Activated CD8-positive, alpha-beta memory T cell treated with anti-CD3 and anti-CD28 coated beads for 48 hours (primary cell): Measurements from ENCODE around the gene GNAZ.

Experiments
- DNase-seq, 3 experiments: peaks; one replicate each; pipeline ENCODE4 v3.0.0-alpha.2; 2020; ENCODE audit warnings: low read depth in 2 of 3, low spot score in 2 of 3

GNAZ gene

DNA sequence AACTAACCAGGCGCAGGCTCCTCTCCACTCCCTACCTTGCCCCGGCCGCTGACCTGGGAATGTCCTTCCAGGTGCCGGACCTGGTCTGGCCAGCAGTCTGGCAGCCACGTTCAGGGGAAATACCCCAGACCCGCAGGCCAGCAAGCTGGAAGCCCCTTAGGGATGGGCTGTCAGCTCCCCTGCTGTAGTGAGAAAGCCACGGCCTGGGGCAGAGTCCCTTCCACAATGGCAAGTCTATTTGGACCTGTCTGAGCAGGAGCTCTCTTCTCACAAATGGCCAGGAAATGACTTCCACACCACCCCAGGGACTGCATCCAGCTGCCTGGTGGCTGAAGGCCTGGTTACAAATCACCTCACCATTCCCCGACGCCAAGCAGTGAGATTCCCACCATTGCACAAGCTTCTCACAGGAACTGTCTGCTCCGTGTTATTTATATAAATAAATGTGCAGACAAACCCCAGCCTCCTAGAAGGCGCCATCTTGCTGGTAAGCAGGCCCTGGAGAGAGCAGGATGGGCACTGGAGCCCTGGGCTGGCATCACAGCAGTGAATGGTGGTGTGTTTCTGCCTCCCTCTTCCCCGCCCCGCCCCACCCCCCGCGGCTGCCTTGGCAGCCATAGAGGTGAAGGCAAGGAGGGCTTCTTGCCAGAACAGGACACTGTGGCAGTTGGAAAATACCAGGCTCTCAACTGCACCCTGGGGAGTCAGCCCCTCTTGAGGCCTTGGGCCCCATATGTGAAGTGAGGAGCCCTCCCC lies 47.8 kb downstream of the GNAZ start:
- no peak for DNase-seq

DNA sequence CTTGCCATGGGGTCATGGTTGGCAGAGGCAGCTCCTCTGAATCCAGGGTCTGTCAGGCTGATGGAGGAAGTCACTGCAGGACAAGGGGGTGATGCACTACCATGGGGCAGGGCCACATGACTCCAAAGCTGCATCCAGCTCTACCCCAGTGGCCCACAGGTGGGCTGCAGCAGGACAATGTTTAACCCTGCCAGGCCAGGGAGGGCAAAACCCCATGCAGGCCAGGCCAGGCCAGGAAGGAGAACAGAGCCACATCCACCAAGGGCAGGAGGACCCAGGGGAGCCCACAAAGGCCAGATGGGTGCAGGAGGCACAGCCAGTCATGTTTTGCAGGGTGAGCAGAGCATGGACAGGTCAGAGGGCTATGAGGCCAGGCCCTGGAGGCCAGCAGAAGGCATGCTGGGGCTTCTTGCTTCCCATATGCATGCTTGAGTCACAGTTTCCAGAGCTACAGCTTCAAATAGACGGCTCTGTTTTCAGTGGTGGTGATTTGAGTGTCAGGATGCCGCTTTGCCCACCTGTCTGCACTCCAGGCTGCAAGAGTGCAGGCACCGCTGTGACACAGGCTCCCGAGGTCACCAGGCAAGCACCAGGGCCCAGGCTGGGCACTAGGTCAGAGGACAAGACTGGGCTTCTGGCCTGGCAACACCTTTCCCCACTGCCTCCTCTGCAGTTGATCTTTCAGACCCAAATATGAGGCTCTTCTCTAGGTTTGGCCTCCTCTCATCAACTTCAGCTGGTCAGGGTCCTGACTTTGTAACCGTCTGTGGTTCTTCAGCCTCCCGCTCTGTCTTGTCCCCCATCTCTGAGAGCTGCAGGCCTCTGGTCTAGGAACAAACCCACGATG lies 48.6 kb downstream of the GNAZ start:
- DNase-seq, result no peak

DNA sequence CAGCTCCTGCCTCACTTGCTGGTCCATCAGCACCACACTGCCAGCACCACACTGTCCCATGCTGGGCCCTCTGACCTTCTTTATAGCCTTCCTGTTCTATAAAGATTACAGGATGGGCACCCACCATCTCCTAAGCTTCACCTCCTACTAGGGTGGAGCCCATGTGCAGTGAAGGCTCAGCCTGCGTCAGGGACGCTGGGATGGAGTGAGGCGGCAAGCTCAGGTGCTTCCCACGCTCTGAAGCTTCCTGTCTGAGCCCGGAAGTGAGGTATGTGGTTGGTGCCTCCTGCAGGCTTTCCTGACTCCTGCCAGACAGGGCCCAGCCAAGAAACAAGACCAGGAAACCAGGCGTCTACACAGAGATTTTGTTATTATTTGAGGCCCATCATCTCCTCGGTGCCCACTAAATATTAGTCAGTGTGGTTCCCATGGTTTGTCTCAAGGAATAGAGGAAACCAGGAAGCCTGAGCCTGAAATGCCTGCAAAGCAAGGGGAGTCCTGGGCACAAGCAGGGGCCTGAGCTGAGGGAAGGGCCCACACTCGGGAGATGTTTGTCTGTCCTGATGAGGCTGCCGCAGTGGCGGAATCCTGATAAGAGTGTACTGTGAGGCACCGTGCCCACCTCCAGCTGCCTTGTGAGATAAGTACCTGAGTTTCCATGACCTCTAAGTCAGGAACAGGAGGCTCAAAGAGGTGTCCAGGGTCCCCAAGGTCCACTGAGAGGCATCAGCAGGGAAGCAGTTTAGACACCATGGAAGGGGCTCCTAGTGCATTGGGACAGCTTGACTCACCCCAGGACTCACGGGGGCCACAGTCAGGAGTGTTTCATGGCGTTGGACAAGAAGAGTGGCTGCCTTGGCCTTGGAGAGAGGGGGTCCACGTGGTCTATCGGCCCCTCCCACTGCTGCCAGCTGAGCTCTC lies 49.4 kb downstream of the GNAZ start:
- DNase-seq, result peak in 1 of 3 experiments; percentile 24

DNA sequence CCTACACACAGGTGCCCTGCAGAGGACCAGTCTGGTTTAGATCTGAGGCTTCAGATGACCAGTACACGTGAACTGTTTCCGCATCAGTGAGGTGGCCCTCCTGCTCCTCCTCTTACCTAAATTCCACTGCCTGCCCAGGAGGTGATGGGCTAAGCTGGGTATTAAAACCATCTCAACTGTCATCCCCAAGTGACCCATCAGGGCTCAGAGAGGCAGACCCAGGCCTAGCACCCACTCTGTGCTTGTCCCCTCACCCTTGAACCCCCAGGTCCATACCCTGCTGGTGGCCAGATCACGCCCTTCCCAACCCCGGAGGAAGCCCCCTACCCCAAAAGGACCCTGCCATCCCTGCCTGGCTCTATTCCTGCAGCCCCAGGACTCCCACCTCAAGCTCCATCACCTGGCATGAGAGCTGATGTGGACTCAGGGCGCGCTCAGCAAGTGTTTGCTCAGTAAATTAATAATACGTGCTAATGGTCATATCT lies 50.1 kb downstream of the GNAZ start:
- no peak for DNase-seq

DNA sequence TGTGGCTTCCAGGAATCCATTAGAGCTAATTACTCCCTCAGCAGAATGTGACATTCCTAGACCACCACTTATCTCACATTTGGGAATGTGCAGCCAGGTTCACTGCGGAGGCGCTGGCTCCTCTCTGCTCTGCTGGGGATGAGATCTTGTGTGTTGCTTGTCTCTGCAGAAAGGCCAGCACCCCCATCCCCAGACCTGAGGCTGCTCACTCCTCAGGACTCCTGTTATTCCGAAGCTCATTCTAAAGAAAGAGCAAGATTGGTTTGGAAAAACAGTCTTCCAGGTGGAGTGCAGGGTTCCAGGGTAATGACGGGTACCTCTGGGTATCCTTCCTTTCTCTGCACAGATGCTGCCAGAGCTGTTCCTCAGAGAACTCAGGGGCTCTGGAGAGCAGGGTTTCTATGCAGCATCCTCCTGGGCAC lies 50.7 kb downstream of the GNAZ start:
- DNase-seq, result no peak

DNA sequence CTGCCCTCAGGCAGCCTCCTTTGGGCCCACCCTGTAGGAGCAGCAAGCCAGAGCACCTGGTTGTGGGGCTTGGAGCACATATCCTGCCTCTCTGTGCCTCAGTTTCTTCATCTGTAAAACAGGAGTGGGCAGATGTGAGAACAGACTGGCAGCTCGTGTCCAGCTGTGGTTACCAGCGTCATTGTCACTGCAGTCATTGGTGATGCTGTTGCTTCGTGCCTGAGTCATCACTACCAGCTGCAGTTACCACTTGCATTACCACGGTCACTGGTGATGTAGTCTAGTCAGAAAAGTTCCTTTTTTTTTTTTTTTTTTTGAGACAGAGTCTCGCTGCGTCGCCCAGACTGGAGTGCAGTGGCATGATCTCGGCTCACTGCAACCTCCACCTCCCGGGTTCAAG lies 51.1 kb downstream of the GNAZ start:
- no peak for DNase-seq

DNA sequence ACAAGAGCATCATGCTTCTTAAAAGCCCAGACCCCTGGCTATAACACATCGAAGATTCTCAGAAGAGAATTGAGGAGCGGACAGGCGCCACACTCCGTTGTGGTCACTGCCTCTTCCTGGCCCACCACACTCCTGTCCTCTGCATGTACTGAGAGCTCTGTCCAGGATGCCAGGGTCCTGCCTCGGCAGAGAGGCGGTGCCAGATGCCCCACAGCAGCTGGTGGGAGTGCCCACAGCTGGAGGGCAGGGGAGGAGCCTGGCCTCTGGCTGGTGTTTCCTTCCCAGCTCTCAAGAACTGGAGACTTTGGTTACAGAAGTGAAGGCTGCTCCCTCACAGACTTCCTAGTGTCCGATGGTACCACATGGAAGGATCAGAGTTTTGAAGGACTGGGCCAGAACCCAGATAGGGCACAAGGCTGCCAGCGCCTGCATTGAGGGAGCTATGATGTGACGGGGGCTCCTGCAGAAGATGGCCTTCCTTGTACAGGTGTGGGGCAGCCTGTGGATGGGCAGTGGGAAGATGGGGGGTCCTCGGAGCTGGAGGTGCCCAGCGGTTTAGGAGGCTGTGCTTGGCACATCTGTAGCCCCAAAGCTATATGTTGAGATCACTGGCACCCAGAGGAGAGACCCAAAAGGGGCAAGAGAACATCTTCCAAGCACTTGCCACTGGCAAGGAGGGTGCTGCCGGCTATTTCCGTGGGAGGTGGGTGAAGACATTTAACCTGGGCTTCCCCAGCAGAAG lies 52.1 kb downstream of the GNAZ start:
- no peak for DNase-seq

DNA sequence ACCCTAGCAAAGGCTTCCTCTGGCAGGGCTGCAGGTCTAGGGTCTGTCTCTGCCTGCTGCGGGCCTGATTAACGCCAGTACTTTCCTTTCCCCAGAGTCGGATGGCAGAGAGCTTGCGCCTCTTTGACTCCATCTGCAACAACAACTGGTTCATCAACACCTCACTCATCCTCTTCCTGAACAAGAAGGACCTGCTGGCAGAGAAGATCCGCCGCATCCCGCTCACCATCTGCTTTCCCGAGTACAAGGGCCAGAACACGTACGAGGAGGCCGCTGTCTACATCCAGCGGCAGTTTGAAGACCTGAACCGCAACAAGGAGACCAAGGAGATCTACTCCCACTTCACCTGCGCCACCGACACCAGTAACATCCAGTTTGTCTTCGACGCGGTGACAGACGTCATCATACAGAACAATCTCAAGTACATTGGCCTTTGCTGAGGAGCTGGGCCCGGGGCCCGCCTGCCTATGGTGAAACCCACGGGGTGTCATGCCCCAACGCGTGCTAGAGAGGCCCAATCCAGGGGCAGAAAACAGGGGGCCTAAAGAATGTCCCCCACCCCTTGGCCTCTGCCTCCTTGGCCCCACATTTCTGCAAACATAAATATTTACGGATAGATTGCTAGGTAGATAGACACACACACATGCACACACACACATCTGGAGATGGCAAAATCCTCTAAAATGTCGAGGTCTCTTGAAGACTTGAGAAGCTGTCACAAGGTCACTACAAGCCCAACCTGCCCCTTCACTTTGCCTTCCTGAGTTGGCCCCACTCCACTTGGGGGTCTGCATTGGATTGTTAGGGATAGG lies 52.9 kb downstream of the GNAZ start:
- DNase-seq, result no peak

DNA sequence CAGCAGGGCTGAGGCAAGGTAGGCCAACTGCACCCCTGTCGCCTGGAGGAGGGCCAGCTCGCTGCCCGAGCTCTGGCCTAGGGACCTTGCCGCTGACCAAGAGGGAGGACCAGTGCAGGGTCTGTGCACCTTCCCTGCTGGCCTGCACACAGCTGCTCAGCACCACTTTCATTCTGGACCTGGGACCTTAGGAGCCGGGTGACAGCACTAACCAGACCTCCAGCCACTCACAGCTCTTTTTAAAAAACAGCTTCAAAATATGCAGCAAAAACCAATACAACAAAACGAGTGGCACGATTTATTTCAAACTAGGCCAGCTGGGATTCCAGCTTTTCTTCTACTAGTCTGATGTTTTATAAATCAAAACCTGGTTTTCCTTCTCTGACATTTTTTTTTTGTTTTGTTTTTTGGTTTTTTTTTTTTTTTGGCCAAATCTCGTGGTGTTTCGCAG lies 53.5 kb downstream of the GNAZ start:
- DNase-seq, result no peak

DNA sequence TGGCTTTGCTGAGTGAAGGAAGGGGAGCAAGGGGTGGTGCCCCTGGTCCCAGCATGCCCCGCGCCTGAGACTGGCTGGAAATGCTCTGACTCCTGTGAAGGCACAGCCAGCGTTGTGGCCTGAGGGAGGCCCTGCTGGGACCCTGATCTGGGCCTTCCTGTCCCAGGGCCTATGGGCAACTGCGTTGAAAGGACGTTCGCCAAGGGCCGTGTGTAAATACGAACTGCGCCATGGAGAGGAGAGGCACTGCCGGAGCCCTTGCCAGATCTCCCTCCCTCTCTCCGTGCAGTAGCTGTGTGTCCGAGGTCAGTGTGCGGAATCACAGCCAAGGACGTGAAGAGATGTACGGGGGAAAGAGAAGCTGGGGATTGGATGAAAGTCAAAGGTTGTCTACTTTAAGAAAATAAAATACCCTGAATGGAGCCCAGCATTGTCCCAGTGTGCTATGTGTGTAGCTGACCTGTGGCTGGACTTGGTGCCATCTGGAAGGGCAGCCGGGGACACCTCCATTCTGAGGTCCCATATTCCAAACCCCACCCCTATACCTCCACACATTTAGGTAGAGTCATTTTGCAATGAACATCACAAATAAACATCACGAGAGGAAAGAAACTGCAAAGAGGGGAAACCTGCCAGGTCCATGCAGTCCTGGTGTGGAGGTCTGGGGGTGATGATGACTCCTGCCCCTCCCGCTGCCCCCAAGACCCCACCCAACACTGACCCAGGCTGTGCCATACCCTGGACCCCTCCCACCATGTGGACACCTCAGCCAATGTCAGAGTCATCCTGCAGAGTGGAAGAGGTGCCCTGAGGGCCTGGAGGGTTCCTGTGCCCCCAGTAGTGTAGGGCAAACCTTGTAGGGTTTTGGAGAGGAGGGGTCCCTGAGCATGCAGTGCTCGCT lies 54.5 kb downstream of the GNAZ start:
- DNase-seq, result no peak

DNA sequence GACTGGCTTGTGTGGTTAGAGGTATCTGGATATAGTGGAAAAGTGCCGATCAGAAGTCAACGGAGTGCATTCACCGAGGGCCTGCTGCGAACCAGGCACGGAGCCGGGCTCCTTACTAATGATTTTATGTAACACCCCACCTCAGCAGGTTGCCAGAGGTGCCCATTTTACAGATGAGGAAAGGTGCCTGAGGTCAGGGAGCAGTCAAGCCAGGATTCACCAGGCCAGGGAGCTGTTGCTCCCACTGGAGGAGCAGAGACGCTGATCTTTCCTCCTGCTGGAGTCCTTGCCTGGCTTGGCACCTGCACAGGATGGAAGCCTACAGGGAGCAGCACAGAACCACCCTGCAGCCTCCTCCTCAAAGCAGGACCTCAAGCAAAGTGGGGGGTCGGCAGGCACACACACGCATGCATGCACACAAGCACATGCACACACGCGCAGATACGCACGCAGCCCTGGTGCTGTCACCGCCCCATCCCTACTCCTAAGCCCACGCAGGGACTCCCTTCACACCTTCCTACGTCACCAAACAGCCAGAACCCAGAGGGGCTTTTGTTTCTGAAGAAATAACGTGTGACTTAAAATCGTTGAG lies 55.3 kb downstream of the GNAZ start:
- no peak for DNase-seq

DNA sequence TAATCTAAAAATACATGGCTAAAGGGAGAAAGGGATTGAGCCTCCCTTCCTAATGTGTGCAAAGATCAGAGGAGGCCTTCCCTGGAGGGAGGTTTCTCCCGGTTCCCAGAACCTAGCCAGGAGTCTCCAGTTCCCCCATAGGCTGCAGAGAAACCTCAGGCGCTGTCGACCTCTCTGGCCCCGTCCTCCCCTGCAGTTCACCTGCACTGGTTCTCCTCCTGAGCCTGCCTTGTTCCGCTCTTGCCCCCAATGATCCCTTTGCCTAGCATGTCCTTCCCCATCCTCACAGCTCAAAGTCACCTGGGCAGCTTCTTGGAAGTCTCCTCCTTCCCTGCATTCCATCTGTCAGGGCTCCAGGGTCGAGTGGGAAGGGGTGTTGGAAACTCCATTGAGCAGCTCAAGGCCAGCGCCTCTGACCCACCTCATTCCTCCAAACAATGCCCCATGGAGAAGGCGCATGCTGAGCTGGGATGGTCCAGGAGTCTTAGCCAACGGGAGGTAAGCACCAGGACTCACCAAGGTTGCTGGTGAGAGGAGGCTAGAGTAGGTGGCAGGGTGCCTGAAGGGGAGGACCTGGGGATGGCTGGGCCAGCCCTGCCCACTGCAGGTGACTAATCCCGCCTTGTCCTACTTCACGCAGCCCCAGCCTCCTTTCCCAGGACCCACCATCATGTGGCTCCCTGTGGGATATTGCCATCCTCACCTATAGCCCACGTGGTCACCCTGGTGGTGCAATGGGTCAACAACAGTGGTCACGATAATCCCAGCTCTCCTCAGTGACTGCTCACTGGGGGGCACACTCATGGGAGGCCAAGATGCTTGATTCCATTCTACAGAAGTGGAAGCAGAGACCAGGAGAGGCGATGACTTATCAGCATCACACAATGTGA lies 56.1 kb downstream of the GNAZ start:
- no peak for DNase-seq

DNA sequence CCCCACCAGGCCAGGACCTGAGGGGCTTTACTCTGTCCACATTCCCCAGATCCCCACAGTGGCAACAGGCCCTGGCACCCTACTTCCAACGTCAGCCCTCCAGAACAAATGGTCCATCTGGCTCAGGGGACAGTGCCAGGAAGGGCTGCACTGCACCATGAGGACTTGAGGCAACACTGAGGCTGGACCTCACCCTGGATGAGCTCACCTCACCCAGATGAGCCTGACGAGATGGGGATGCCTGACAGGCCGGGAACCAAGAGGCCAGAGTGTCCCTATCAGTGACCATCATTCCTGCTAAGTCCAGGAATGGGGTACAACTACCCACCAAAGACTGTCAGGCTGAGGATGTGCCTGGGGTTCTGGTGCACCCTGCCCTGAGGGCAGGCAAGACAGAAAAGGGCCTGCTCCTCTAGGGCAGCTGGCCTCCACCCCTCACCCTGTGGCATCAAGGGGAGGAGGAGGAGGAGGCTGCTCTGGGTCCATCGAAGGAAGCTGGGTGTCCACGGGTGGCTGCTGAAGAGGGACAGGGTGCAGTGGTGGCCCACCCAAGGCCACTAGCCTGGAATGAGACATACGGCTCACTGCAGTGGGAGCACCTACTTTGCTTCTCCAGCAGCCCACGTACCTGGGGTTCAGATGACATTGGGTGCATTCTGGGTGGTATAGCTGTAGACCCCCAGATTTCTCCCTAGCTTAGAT lies 56.9 kb downstream of the GNAZ start:
- DNase-seq, result no peak

DNA sequence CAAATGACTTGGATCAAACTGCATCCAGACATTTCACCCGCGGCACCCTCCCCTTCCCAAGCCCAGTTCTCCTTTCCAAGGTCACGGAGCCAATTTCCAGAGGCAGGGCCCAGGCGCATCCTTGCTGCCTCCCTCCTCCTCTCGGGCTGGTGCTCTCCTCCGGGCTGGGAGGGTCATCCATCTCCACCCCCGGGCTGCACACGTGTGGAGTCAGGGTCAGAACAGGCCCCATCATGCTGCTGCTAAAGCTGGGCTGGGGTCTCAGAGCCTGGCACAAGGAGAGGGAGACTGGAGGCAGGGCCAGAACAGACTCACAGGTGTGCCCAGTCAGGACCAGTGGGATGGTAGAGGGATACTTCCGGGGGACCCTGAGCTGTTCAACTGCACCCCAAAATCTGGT lies 57.5 kb downstream of the GNAZ start:
- no peak for DNase-seq

DNA sequence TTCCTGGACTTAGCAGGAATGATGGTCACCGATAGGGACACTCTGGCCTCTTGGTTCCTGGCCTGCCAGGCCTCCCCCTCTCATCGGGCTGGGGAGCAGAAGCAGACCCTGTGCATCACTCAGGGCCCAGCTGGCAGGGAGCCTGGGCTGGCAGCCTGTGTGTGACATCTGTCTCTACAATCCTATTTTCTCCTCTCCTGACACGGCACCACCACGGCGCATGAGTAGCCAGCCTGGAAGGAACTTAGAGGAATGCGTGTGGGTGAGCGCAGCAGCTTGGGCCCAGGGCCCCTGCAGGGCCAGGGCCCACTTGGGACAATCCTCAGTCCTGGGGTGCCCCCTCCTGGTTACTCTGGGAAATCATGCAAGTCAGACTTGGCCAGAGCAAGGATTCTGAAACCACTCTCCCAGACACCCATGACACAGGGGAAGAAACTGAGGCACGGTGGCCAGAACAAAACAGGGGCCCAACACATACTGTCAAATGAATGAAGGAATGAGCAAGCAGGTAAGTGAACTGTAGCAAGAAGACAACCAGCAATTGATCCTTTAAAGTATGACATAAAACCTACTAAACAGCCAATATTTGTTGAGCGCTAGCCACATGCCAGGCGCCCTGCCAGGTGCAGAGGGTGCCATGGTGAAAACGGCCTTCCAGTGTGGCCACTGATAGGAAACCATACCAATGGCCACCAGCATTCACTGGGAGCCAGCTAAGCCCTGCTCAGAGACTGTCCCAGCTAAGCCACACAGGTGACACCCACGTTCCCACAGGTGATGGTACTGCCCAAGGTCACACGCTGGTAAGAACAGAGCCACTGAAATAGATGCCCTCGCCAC lies 58.2 kb downstream of the GNAZ start:
- peak; percentile 28 to 61 (median 49) for DNase-seq

DNA sequence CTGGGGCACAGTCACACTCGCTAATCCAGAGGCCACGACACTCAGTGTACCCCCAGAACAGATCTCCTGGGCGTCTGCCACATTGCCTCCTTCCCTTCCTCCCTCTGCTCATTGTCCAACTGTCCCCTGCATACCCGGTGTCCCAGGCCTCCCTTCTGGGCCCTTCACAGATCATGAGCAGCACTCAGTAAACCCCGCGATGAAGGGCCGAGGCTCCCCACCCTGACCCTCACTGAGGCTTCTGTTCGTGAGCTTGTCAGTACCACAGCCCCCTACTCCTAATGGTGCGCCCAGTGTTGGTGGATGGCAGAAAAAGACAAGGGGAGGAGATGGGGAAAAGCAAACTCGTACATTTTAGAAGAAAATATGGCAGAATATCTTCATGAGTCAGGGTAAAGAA lies 58.8 kb downstream of the GNAZ start:
- DNase-seq, result no peak
